K562 (cell line): ENCODE results near the gene OR6V1. TPM values are rescaled to one million over a fixed set of nuclear protein-coding genes. Genes with fewer than 3 reads are reported as not detected.

Experiments used
- ATAC-seq: fragments of 200-7000 bp; cut with Tn5 transposase; 3 replicates; pipeline ENCODE4 v1.9.1; 2020; ENCODE audit warnings: moderate library complexity
- BruUV-seq: library from RNA; stranded (reverse); fragments of 400-500 nt; replicated peaks from 2 replicates; lab custom pipeline; 2021; lab: Mats Ljungman, UMichigan
- CTCF ChIA-PET: fragments of 300-600 bp; formaldehyde crosslinking; extraction: SDS; loops from one replicate; lab custom pipeline; 2021; ENCODE audit warnings: low intra/inter-chr PET ratio; lab: Yijun Ruan, JAX
- POLR2A ChIA-PET: fragments of 300-600, 350-650 bp; sonication (Branson Sonifier 250); formaldehyde crosslinking; extraction: SDS; loops from one replicate; lab custom pipeline; 2021; ENCODE audit warnings: antibody characterized with exemption, inconsistent platforms; lab: Yijun Ruan, JAX
- DNase-seq, 4 experiments: peaks; one replicate each; pipeline versions ENCODE4 v3.0.0 to v3.0.0-alpha.2; 2011 to 2018; ENCODE audit warnings: low spot score in 3 of 4, mixed read lengths in 3 of 4; ENCODE audit errors: extremely low read depth in 1 of 4
- FAIRE-seq: peaks from 2 replicates; lab custom pipeline; 2011; peaks lifted over from hg19 to GRCh38; lab: Jason Lieb, UNC
- H2AFZ ChIP-seq: 2 replicates; pipeline ENCODE4 v1.6.0; 2011; ENCODE audit warnings: low read depth, low read length, control low read depth, inconsistent platforms
- H3K27ac ChIP-seq: fragments of 200-600 bp; 3 replicates; pipeline ENCODE4 v1.8.0; 2011; ENCODE audit warnings: low read depth, mild to moderate bottlenecking, control low read depth, inconsistent platforms, low read length, moderate library complexity, mixed read lengths; ENCODE audit errors: extremely low read depth
- H3K27me3 ChIP-seq, 2 experiments: fragments of 300-600 bp in 1 of 2; 2 replicates in 1 of 2; 3 replicates in 1 of 2; pipeline versions ENCODE4 v1.6.0 to v1.8.0; 2011; ENCODE audit warnings: inconsistent platforms in 2 of 2, low read length in 2 of 2, mild to moderate bottlenecking in 1 of 2, mixed read lengths in 1 of 2, moderate library complexity in 1 of 2; ENCODE audit not compliant: control insufficient read depth in 2 of 2, insufficient read depth in 2 of 2
- H3K36me3 ChIP-seq: fragments of 300-600 bp; 3 replicates; pipeline ENCODE4 v1.8.0; 2011; ENCODE audit warnings: mild to moderate bottlenecking, low read length, inconsistent platforms; ENCODE audit not compliant: control insufficient read depth, insufficient read depth
- H3K4me1 ChIP-seq, 2 experiments: fragments of 200-600 bp in 1 of 2; replicated peaks in 1 of 2; 2 replicates in 1 of 2; 3 replicates in 1 of 2; pipeline versions ENCODE4 v1.5.1 to v1.8.0; 2011; ENCODE audit warnings: inconsistent platforms in 2 of 2, low read length in 2 of 2, mild to moderate bottlenecking in 1 of 2, mixed read lengths in 1 of 2, moderate library complexity in 1 of 2; ENCODE audit not compliant: control insufficient read depth in 2 of 2, insufficient read depth in 2 of 2
- H3K4me2 ChIP-seq: 2 replicates; pipeline ENCODE4 v1.6.1; 2011; ENCODE audit warnings: low read length, control low read depth, inconsistent platforms, mixed read lengths; ENCODE audit not compliant: insufficient read depth
- H3K4me3 ChIP-seq: fragments of 200-600 bp; sonication (generic), shearing (Covaris generic); 2 replicates; pipeline ENCODE4 v1.5.1; 2016; ENCODE audit warnings: control low read depth, inconsistent platforms
- H3K79me2 ChIP-seq: fragments of 200-600 bp; 3 replicates; pipeline ENCODE4 v1.8.0; 2011; ENCODE audit warnings: low read length, inconsistent platforms; ENCODE audit not compliant: control insufficient read depth, insufficient read depth
- H3K9ac ChIP-seq, 2 experiments: 2 replicates each; pipeline versions ENCODE4 v1.6.0 to v1.6.1; 2011; ENCODE audit warnings: low read depth in 2 of 2, low read length in 2 of 2, control low read depth in 1 of 2, inconsistent platforms in 1 of 2, mild to moderate bottlenecking in 1 of 2, mixed read lengths in 1 of 2; ENCODE audit not compliant: insufficient read depth in 1 of 2
- H3K9me1 ChIP-seq: one replicate; pipeline ENCODE4 v1.6.0; 2011; ENCODE audit warnings: inconsistent platforms, mild to moderate bottlenecking, low read length, moderate library complexity; ENCODE audit not compliant: control insufficient read depth, insufficient read depth
- H3K9me3 ChIP-seq: replicated peaks from 2 replicates; pipeline ENCODE4 v1.5.1; 2011; ENCODE audit warnings: low read depth, low read length, inconsistent platforms; ENCODE audit not compliant: control insufficient read depth, insufficient read depth
- H4K20me1 ChIP-seq: replicated peaks from 2 replicates; pipeline ENCODE4 v1.6.1; 2011; ENCODE audit warnings: low read length, inconsistent platforms, mixed read lengths; ENCODE audit not compliant: control insufficient read depth, insufficient read depth
- ARID3A ChIP-seq: IDR thresholded peaks from 2 replicates; pipeline ENCODE4 v1.6.1; 2012; ENCODE audit warnings: low read depth, low read length, improper control_type of control experiment, borderline replicate concordance
- CHCHD3 ChIP-seq: fragments of 250-450 bp; sonication (Bioruptor Pico); IDR thresholded peaks from 2 replicates; pipeline ENCODE4 v2.1.2; 2022; ENCODE audit warnings: mild to moderate bottlenecking
- HOMEZ ChIP-seq: fragments of 250-450 bp; sonication (Bioruptor Pico); IDR thresholded peaks from 2 replicates; pipeline ENCODE4 v1.4.0; 2020; ENCODE audit warnings: mild to moderate bottlenecking, moderate library complexity
- HOXB6 ChIP-seq: fragments of 250-450 bp; sonication (Bioruptor Pico); IDR thresholded peaks from 2 replicates; pipeline ENCODE4 v1.5.1; 2022; ENCODE audit warnings: mild to moderate bottlenecking, borderline replicate concordance
- MBD1 ChIP-seq: fragments of 250-450 bp; sonication (Bioruptor Pico); IDR thresholded peaks from 2 replicates; pipeline ENCODE4 v1.8.0; 2022; ENCODE audit warnings: inconsistent platforms
- NONO ChIP-seq, 2 experiments: fragments of 200-400 bp in 1 of 2; fragments of 450-650 bp in 1 of 2; formaldehyde crosslinking in 1 of 2; IDR thresholded peaks; 2 replicates each; pipeline ENCODE4 v1.6.1; 2017; ENCODE audit warnings: low read depth in 2 of 2, mild to moderate bottlenecking in 2 of 2, moderate library complexity in 2 of 2, low read length in 1 of 2
- NUFIP1 ChIP-seq: fragments of 450-650 bp; IDR thresholded peaks from 2 replicates; pipeline ENCODE4 v1.6.1; 2018; ENCODE audit not compliant: partially characterized antibody
- POLR2H ChIP-seq: IDR thresholded peaks from 2 replicates; pipeline ENCODE4 v1.6.1; 2016; ENCODE audit warnings: missing genetic modification characterization, low read depth, mild to moderate bottlenecking, control low read depth, missing compliant biosample characterization, moderate library complexity
- RBM15 ChIP-seq: fragments of 200-400 bp; formaldehyde crosslinking; IDR thresholded peaks from 2 replicates; pipeline ENCODE4 v1.6.1; 2018; ENCODE audit warnings: mild to moderate bottlenecking, low read length, moderate library complexity; ENCODE audit not compliant: insufficient read depth
- SP2 ChIP-seq: IDR thresholded peaks from 2 replicates; pipeline ENCODE4 v1.6.1; 2011; ENCODE audit warnings: mild to moderate bottlenecking, low read depth, low read length, moderate library complexity; ENCODE audit not compliant: poor library complexity, severe bottlenecking; ENCODE audit errors: extremely low read depth
- SUPT5H ChIP-seq: fragments of 450-650 bp; IDR thresholded peaks from 2 replicates; pipeline ENCODE4 v1.6.1; 2016
- TAF9B ChIP-seq: fragments of 450-650 bp; IDR thresholded peaks from 2 replicates; pipeline ENCODE4 v1.6.1; 2018; ENCODE audit warnings: mild to moderate bottlenecking; ENCODE audit not compliant: partially characterized antibody
- YY1 ChIP-seq, 3 experiments: IDR thresholded peaks; 2 replicates each; pipeline ENCODE4 v1.6.1; 2011; ENCODE audit warnings: low read length in 2 of 3, mild to moderate bottlenecking in 2 of 3, moderate library complexity in 2 of 3, borderline replicate concordance in 1 of 3, control low read depth in 1 of 3, low read depth in 1 of 3; ENCODE audit not compliant: insufficient read depth in 3 of 3, insufficient replicate concordance in 2 of 3, control insufficient read depth in 1 of 3, insufficient read length in 1 of 3; ENCODE audit errors: extremely low read depth in 1 of 3
- ZFP1 ChIP-seq: fragments of 450-650 bp; formaldehyde crosslinking; IDR thresholded peaks from 2 replicates; pipeline ENCODE4 v1.4.0; 2020; ENCODE audit warnings: mild to moderate bottlenecking, mixed read lengths
- ZNF282 ChIP-seq: sonication (generic); formaldehyde crosslinking; IDR thresholded peaks from 2 replicates; pipeline ENCODE4 v1.8.1; 2023; ENCODE audit warnings: missing genetic modification reagents
- ZNF408 ChIP-seq: fragments of 250-450 bp; sonication (Bioruptor Pico); IDR thresholded peaks from 2 replicates; pipeline ENCODE4 v1.4.0; 2020; ENCODE audit warnings: low read depth, mild to moderate bottlenecking, moderate library complexity
- ZNF586 ChIP-seq: fragments of 450-650 bp; formaldehyde crosslinking; conservative IDR thresholded peaks from 2 replicates; pipeline ENCODE4 v1.4.0; 2020; ENCODE audit warnings: mild to moderate bottlenecking, moderate library complexity
- ZNF77 ChIP-seq: fragments of 250-450 bp; sonication (Bioruptor Pico); IDR thresholded peaks from 2 replicates; pipeline ENCODE4 v1.5.0; 2020
- WGBS: fragments of 100-300 bp; shearing (Covaris generic); methylation state at CpG from one replicate; pipeline ENCODE4 v1.1.6; 2016; ENCODE audit warnings: low coverage, mixed read lengths; ENCODE audit not compliant: insufficient coverage; ENCODE audit errors: missing lambda C conversion rate; 5-methylcytosine and 5-hydroxymethylcytosine counted together
- in situ Hi-C: fragments of 300-500 bp; cut with MboI; formaldehyde crosslinking; loops from 4 replicates; pipeline ENCODE4 v1.15.0; 2018; ENCODE audit warnings: inconsistent platforms, mixed read lengths
- intact Hi-C: fragments of 100-400 bp; cut with micrococcal nuclease; formaldehyde crosslinking; loops from 2 replicates; pipeline ENCODE4 v1.14.2; 2022
- polyA plus RNA-seq, 8 experiments: library from polyadenylated mRNA; depleted of rRNA in 4 of 8; stranded (reverse) in 5 of 8; unstranded in 3 of 8; fragments of >200 nt; fragmentation: Nextera tagmentation in 2 of 8; fragmentation: Illumina TruSeq in 1 of 8; extraction: Ambion mirVana in 2 of 8; extraction: Trizol in 1 of 8; gene quantifications; 2 replicates each; pipeline versions ENCODE4 v1.2.1 to v1.2.3, GENCODE V29; 2011 to 2014; ENCODE audit warnings: inconsistent platforms in 1 of 8, missing spikeins in 1 of 8
- total RNA-seq, 7 experiments: library from RNA; depleted of rRNA in 6 of 7; stranded (reverse); fragments of >200 nt in 6 of 7; fragmentation: Illumina TruSeq in 2 of 7; extraction: Trizol in 2 of 7; gene quantifications; 2 replicates each; pipeline versions ENCODE4 v1.2.1 to v1.2.3, GENCODE V29; 2011 to 2021; ENCODE audit warnings: low replicate concordance in 1 of 7

The OR6V1 gene
- total and polyA plus RNA-seq, 9 of the 15 experiments (the other 6 are each of a cell fraction or from before 2014, with no cell fraction given) = not detected

GRCh38 chr7:143025371-143025770 lies 26.8 kb upstream of the OR6V1 start:
- ATAC-seq = no peak
- no peak overlapping the region for H2AFZ ChIP-seq
- H3K27ac ChIP-seq = no peak overlapping the region
- FAIRE-seq = no peak
- peaks cover 8 to 16% of the 10 kb centered on the region in 2 experiments; a peak in 2 of 5 replicates for H3K27me3 ChIP-seq
- ChIA-PET CTCF (no interaction called here), POLR2A (interaction anchor here (0.6 to 0.7 kb wide), 2 partner anchors 47 to 226 kb away, joined by 3 read pairs; no protein-coding TSS in a partner anchor)
- BruUV-seq = no TSS peak
- H3K9ac ChIP-seq = no peak overlapping the region
- H3K36me3 ChIP-seq = no peaks in the 10 kb centered on the region
- H3K79me2 ChIP-seq = no peaks in the 10 kb centered on the region
- intact Hi-C loops = no loop called here
- H3K4me1 ChIP-seq = no peaks in the 10 kb centered on the region
- in situ Hi-C loops = no loop called here
- 0% methylated on average over 2 of the region's 2 CpGs for WGBS
- no peaks in the 10 kb centered on the region for H4K20me1 ChIP-seq
- DNase-seq = no peak
- TF ChIP-seq NUFIP1 = no peak
- no peak for TF ChIP-seq TAF9B
- no peak for TF ChIP-seq RBM15
- TF ChIP-seq MBD1 (CRISPR knock-in tag) = no peak
- TF ChIP-seq ZFP1 (CRISPR knock-in tag) = no peak
- TF ChIP-seq ZNF408 (CRISPR knock-in tag) = no peak
- TF ChIP-seq YY1 (IDR thresholded peaks at IDR 0.05; ENCODE audit: borderline replicate concordance in 1 of 3, control insufficient read depth in 1 of 3, extremely low read depth in 1 of 3, insufficient read depth in 3 of 3, insufficient read length in 1 of 3, insufficient replicate concordance in 2 of 3, low read depth in 1 of 3, low read length in 2 of 3) = no peak
- TF ChIP-seq ZNF77 (CRISPR knock-in tag) = no peak
- TF ChIP-seq HOXB6 = no peak
- TF ChIP-seq ZNF586 (CRISPR knock-in tag) = no peak
- TF ChIP-seq ARID3A = no peak
- no peak for TF ChIP-seq ZNF282 (CRISPR knock-in tag)
- no peak for TF ChIP-seq POLR2H (tag)
- no peak for TF ChIP-seq NONO (IDR thresholded peaks at IDR 0.05; ENCODE audit: low read depth in 2 of 2, low read length in 1 of 2)
- TF ChIP-seq HOMEZ (CRISPR knock-in tag) = no peak
- no peak for TF ChIP-seq SP2
- no peak for TF ChIP-seq SUPT5H
- no peak for TF ChIP-seq CHCHD3 (CRISPR knock-in tag)
- H3K4me3 ChIP-seq = no peak overlapping the region
- H3K9me1 ChIP-seq = no peaks in the 10 kb centered on the region
- no peaks in the 10 kb centered on the region for H3K9me3 ChIP-seq
- no peak overlapping the region for H3K4me2 ChIP-seq
